Ammon's horn (tissue), 1 donor: ENCODE data around the gene A2M.
A peak's percentile ranks its signal among the peaks of the same experiment; 100 is the strongest.
"Not testable (repeated sequence)": the region's sequence is repeated elsewhere in the genome, so short reads cannot be mapped to it uniquely, and the experiment has no call there.

ENCODE experiments used
- DNase-seq: peaks from one replicate; pipeline ENCODE4 v3.0.0-alpha.2; 2016; ENCODE audit warnings: low spot score

Gene A2M

GRCh38 chr12:9115731-9116559 lies at the start of gene A2M:
TSS of gene A2M (minus strand) at chr12:9115919. CDS start at chr12:9115849, 70 bp downstream.
- DNase-seq = peak; percentile 51

- no peak for DNase-seq
Observed at GRCh38 chr12:9163392-9163791, 47.7 kb upstream of the A2M start.

DNA sequence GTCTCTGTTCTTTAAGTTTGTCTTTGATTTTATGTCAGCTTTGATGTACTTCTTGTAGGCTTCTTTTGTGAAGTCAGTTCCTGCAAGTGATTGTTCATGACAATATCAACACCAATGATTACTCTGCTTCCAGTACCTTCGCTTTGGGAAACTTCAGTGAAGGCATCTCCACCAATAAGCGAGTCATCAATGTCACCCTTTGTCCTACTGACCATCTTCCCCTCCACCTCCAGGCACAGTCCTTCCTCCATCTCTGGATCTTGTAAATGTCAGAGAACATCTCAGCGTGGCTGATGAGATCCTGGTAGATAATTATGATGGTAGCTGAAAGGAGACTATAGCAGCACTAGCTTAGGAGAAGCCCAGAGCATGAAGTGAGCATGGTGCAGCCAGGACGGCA lies 40.4 kb upstream of the A2M start:
- no peak for DNase-seq

DNA sequence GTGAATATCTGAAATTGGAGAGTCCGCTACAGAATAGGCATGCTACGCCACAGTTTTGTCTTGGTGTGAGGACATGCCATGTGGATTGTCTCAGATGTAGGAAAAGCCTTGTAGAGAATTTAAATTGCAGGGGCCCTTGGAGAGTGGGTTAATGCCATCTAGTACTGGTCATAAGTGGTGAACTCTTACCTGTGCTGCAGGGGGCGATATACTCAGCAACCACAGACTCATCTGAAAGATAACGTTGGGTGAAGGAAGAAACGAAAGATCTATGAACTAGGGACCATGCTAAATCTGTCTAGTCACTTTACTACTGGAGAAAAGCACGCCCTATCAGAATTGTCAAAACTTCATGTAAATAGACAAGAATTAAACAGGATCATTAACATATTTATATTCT lies 33.7 kb upstream of the A2M start:
- no peak for DNase-seq

DNA sequence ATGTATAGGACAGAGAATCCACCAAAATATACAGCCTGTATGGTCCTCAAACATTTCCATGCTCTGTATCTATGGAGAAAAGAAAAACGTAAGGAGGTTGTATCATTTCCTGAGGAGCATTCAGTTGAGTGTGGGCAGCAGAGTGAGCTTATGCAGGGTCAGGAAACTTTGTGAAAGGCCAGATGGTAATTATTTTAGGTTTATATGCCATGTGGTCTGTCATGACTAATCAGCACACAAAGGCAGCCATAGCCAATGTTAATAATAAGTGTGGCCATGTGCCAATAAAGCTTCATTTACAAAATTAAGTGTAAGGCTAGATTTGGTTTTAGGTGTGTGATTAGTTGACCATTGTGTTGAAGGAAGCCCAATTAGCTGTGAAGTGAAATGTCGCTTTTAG lies 33.2 kb upstream of the A2M start:
- DNase-seq = no peak

- no peak for DNase-seq
Observed at GRCh38 chr12:9147461-9147860, 31.7 kb upstream of the A2M start.

GRCh38 chr12:9144730-9145106 lies 29.0 kb upstream of the A2M start:
- no peak for DNase-seq

DNA sequence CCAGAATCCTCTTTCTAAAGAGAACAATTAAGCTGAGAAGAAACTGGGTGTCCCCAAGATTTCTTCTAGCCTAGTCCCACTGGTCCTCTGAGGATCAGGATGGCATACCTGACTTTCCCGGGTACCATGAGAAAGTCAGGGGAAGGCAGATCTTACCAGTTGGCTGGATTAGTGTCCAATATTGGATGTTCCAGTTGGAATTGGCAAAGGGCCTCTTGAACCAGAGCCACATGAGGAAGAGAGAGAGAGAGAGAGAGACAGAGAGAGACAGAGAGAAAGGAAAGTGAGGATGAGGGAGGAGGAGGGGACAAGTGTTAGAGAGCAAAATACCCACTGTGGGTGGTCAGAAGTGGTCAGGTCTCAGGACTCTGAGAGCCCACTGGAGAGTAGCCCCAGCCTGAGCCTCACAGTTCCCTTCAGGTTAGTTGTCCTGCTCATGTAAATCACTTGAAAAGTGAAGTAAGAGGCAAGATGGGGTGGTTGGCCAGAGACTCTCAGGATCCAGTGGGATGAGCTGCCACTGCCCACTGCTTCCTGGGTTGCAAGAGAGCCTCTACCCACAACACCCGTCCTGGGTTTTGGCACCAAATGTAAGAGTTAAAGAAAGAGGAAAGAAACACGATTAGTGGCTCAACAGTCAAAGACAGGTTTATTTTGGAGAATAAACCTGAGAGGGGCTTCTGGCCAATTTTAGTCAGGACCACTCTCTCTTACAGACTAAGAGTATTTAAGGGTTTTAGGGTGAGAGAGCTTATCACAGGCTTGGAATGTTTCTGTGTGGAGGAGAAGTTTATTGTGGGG lies 28.4 kb upstream of the A2M start:
- DNase-seq = no peak

DNA sequence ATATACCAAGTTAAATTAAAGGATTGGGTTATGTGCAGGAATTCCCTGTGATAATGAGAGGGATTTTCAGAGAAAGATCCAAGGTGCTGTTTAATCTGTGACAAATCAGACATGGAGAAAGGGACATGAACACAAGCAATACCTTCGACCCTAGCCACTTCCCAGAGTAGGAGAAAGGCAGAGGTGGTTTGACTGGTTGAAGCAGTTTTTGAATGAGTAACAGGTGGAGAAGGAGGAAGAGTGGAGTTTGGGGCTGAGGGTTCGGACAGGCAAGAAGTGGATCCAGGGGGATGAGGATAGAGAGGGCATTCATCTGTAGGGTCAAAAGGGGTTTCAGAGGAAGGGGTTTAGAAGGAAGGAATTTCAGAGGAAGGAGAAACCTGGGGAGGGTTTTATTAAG lies 27.4 kb upstream of the A2M start:
- no peak for DNase-seq

DNA sequence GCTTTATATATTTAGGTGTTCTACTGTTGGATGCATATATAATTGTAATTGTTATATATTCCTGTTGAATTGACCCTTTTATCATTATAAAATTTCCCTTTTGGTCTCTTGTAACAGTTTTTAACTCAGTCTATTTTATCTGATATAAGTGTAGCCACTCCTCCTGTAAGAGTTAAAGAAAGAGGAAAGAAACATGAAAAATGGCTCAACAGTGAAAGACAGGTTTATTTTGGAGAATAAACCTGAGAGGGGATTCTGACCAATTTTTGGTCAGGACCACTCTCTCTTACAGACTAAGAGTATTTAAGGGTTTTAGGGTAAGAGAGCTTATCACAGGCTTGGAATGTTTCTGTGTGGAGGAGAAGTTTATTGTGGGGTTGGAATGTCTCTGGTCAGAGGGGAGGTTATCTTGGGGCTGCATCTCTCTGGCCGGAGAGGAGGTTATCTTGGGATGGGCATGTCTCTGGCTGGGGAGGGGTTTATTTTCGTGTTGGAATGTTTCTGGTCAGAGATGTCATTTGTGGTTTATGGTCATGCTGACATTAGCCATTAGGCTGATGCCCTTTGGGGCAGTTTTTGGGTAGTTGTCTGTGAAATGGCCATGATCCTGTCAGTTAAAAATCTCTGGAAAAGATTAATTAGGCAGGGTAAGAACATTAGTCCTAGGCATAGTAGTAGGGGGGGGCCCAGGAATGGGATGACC lies 24.0 kb upstream of the A2M start:
- DNase-seq = not testable (repeated sequence)

- DNase-seq = no peak
Observed at GRCh38 chr12:9135903-9136310, 20.2 kb upstream of the A2M start.

GRCh38 chr12:9134981-9135628 lies 19.4 kb upstream of the A2M start:
- no peak for DNase-seq

- DNase-seq = no peak
Observed at GRCh38 chr12:9133216-9133916, 17.6 kb upstream of the A2M start.

GRCh38 chr12:9132008-9132535 lies 16.4 kb upstream of the A2M start:
- no peak for DNase-seq

GRCh38 chr12:9130244-9130643 lies 14.5 kb upstream of the A2M start:
- DNase-seq = no peak

- no peak for DNase-seq
Observed at GRCh38 chr12:9127936-9128663, 12.4 kb upstream of the A2M start.

DNA sequence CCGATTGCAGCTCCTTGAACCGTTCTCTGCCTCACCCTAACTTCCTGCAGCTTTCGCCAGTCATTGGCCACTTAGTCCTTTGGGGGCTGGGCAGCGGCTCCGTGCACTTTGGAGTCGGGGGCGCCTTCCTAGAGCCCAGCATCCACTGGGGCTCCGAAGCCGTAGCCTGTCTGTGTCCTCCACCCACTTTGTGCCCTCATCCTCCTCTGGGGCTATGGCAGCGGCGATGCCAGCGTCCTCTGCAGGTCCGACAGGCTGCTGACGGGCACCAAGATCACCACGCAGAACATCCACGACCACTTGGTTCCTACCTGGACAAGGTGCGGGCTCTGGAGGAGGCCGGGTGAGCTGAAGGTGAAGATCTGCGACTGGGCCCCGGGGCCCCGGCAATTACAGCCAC lies 11.8 kb upstream of the A2M start:
- DNase-seq = no peak

GRCh38 chr12:9124383-9125031 lies 8.8 kb upstream of the A2M start:
- DNase-seq = no peak

GRCh38 chr12:9123781-9124382 lies 8.2 kb upstream of the A2M start:
- DNase-seq = no peak
